GM12878 (cell line): Measurements from ENCODE around the gene KCNMB3. TPM values are rescaled to one million over a fixed set of nuclear protein-coding genes. Genes with fewer than 3 reads are reported as not detected.

ENCODE experiments used
- ATAC-seq: fragments of 200-7000 bp; cut with Tn5 transposase; 3 replicates; pipeline ENCODE4 v1.9.1; 2020; ENCODE audit warnings: mild to moderate bottlenecking, moderate library complexity
- BruUV-seq: library from RNA; stranded (reverse); fragments of 400-500 nt; replicated peaks from 2 replicates; lab custom pipeline; 2021; lab: Mats Ljungman, UMichigan
- CTCF ChIA-PET: fragments of 300-600 bp; sonication (Branson Sonifier 250); formaldehyde crosslinking; extraction: SDS; loops from one replicate; lab custom pipeline; 2021; ENCODE audit warnings: inconsistent platforms; lab: Yijun Ruan, JAX
- POLR2A ChIA-PET: fragments of 350-600 bp; formaldehyde crosslinking; extraction: SDS; loops from one replicate; lab custom pipeline; 2021; ENCODE audit warnings: inconsistent platforms; lab: Charles Lee
- RAD21 ChIA-PET: fragments of 300-600 bp; sonication (Branson Sonifier 250); formaldehyde crosslinking; loops from one replicate; lab custom pipeline; 2023; ENCODE audit warnings: antibody characterized with exemption; ENCODE audit not compliant: unreplicated experiment; lab: Charles Lee
- SMC1A ChIA-PET: fragments of 300-600 bp; sonication (Branson Sonifier 250); formaldehyde crosslinking; loops from one replicate; lab custom pipeline; 2023; ENCODE audit not compliant: unreplicated experiment, uncharacterized antibody; lab: Charles Lee
- DNase-seq: peaks from one replicate; pipeline ENCODE4 v3.0.0-alpha.2; 2011; ENCODE audit warnings: low read depth, low spot score
- FAIRE-seq: peaks from 3 replicates; lab custom pipeline; 2011; peaks lifted over from hg19 to GRCh38; lab: Jason Lieb, UNC
- H2AFZ ChIP-seq: 2 replicates; pipeline ENCODE4 v1.6.0; 2011; ENCODE audit warnings: low read depth, low read length, control low read depth; ENCODE audit not compliant: control insufficient read depth
- H3K27ac ChIP-seq: 2 replicates; pipeline ENCODE4 v1.5.1; 2011; ENCODE audit warnings: control low read depth; ENCODE audit not compliant: control insufficient read depth, insufficient read depth
- H3K27me3 ChIP-seq, 2 experiments: replicated peaks in 1 of 2; 2 replicates each; pipeline versions ENCODE4 v1.6.0 to v1.6.1; 2011; ENCODE audit warnings: low read length in 1 of 2; ENCODE audit not compliant: control insufficient read depth in 2 of 2, insufficient read depth in 2 of 2
- H3K36me3 ChIP-seq, 2 experiments: 2 replicates each; pipeline ENCODE4 v1.5.1; 2011; ENCODE audit warnings: low read length in 1 of 2; ENCODE audit not compliant: control insufficient read depth in 2 of 2, insufficient read depth in 2 of 2
- H3K4me1 ChIP-seq: 2 replicates; pipeline ENCODE4 v1.6.1; 2011; ENCODE audit warnings: mild to moderate bottlenecking, low read length, moderate library complexity, mixed read lengths; ENCODE audit not compliant: control insufficient read depth, insufficient read depth
- H3K4me2 ChIP-seq: 2 replicates; pipeline ENCODE4 v1.6.0; 2011; ENCODE audit warnings: control low read depth; ENCODE audit not compliant: control insufficient read depth, insufficient read depth
- H3K4me3 ChIP-seq: fragments of 200-600 bp; sonication (generic); 2 replicates; pipeline ENCODE4 v1.5.1; 2016
- H3K79me2 ChIP-seq: 2 replicates; pipeline ENCODE4 v1.6.0; 2011; ENCODE audit warnings: low read length; ENCODE audit not compliant: control insufficient read depth, insufficient read depth
- H3K9ac ChIP-seq: 2 replicates; pipeline ENCODE4 v1.8.0; 2011; ENCODE audit warnings: low read length, control low read depth, mixed read lengths; ENCODE audit not compliant: control insufficient read depth, insufficient read depth
- H3K9me3 ChIP-seq: replicated peaks from 3 replicates; pipeline ENCODE4 v1.5.1; 2011; ENCODE audit warnings: mild to moderate bottlenecking, low read length; ENCODE audit not compliant: control insufficient read depth, insufficient read depth
- H4K20me1 ChIP-seq: 2 replicates; pipeline ENCODE4 v1.6.0; 2011; ENCODE audit not compliant: control insufficient read depth, insufficient read depth
- ASH2L ChIP-seq: fragments of 300-600, 200-600 bp; sonication (generic); IDR thresholded peaks from 2 replicates; pipeline ENCODE4 v1.6.1; 2017; ENCODE audit warnings: low read depth, mild to moderate bottlenecking, borderline replicate concordance
- BCL3 ChIP-seq: IDR thresholded peaks from 2 replicates; pipeline ENCODE4 v1.6.1; 2011; ENCODE audit warnings: borderline replicate concordance, low read depth, mild to moderate bottlenecking, moderate library complexity, low read length; ENCODE audit not compliant: insufficient read depth, poor library complexity, severe bottlenecking
- CBX3 ChIP-seq: fragments of 200-600 bp; sonication (generic); IDR thresholded peaks from 2 replicates; pipeline ENCODE4 v1.6.1; 2016; ENCODE audit warnings: low read depth, borderline replicate concordance
- MEF2A ChIP-seq: IDR thresholded peaks from 2 replicates; pipeline ENCODE4 v1.6.1; 2011; ENCODE audit warnings: low read depth, mild to moderate bottlenecking, low read length, moderate library complexity; ENCODE audit not compliant: insufficient read depth
- RUNX3 ChIP-seq: IDR thresholded peaks from 2 replicates; pipeline ENCODE4 v1.6.1; 2012; ENCODE audit warnings: low read length, inconsistent platforms
- SMAD1 ChIP-seq: fragments of 450-650 bp; IDR thresholded peaks from 2 replicates; pipeline ENCODE4 v1.6.1; 2018; ENCODE audit warnings: mild to moderate bottlenecking, low read depth; ENCODE audit not compliant: partially characterized antibody
- SPI1 ChIP-seq: IDR thresholded peaks from 2 replicates; pipeline ENCODE4 v1.6.1; 2011; ENCODE audit warnings: low read depth, mild to moderate bottlenecking, low read length, moderate library complexity, borderline replicate concordance; ENCODE audit not compliant: insufficient read depth
- STAT3 ChIP-seq: IDR thresholded peaks from 2 replicates; pipeline ENCODE4 v1.6.1; 2011; ENCODE audit warnings: low read depth, low read length, improper control_type of control experiment
- WRNIP1 ChIP-seq: IDR thresholded peaks from 2 replicates; pipeline ENCODE4 v1.6.1; 2011; ENCODE audit warnings: low read depth, low read length, improper control_type of control experiment, borderline replicate concordance
- YBX1 ChIP-seq: fragments of 450-650 bp; IDR thresholded peaks from 2 replicates; pipeline ENCODE4 v1.6.1; 2016; ENCODE audit warnings: antibody characterized with exemption
- ZBTB4 ChIP-seq: fragments of 450-650 bp; formaldehyde crosslinking; IDR thresholded peaks from 2 replicates; pipeline ENCODE4 v1.4.0; 2022; ENCODE audit warnings: mild to moderate bottlenecking, moderate library complexity
- ZNF384 ChIP-seq: IDR thresholded peaks from 2 replicates; pipeline ENCODE4 v1.6.1; 2012; ENCODE audit warnings: low read depth, mild to moderate bottlenecking, low read length, improper control_type of control experiment, borderline replicate concordance
- WGBS: methylation state at CpG from one replicate; pipeline ENCODE4 v1.1.6; 2016; ENCODE audit warnings: low lambda C conversion rate; ENCODE audit not compliant: insufficient replicate concordance, insufficient coverage; ENCODE audit errors: missing lambda C conversion rate; 5-methylcytosine and 5-hydroxymethylcytosine counted together
- in situ Hi-C: fragments of 300-500 bp; cut with MboI; formaldehyde crosslinking; loops from 9 replicates; pipeline ENCODE4 v1.14.3; 2018; ENCODE audit warnings: mixed read lengths
- intact Hi-C: fragments of 100-400 bp; cut with micrococcal nuclease; formaldehyde crosslinking; loops from one replicate; pipeline ENCODE4 v1.14.2; 2022; ENCODE audit not compliant: unreplicated experiment
- polyA plus RNA-seq, 11 experiments: library from polyadenylated mRNA; depleted of rRNA in 4 of 11; unstranded in 6 of 11; stranded (reverse) in 5 of 11; fragments of >200 nt; fragmentation: Nextera tagmentation in 4 of 11; fragmentation: Illumina TruSeq in 1 of 11; extraction: Ambion mirVana in 4 of 11; extraction: Trizol in 1 of 11; gene quantifications; 1 replicate in 1 of 11; 2 replicates in 10 of 11; pipeline versions ENCODE4 v1.2.1 to v1.2.3, GENCODE V29; 2011 to 2016; ENCODE audit warnings: inconsistent platforms in 2 of 11, missing spikeins in 2 of 11, low read depth in 1 of 11
- total RNA-seq, 4 experiments: library from RNA; depleted of rRNA in 3 of 4; stranded (reverse); fragments of >200 nt in 3 of 4; fragmentation: Illumina TruSeq in 1 of 4; extraction: Trizol in 1 of 4; gene quantifications; 2 replicates each; pipeline versions ENCODE4 v1.2.1 to v1.2.3, GENCODE V29; 2013 to 2021

KCNMB3 gene
- total and polyA plus RNA-seq, 10 of the 15 experiments (the other 5 are each of a cell fraction or from before 2014, with no cell fraction given) = 0.20 to 4.6 (median 2.2) TPM

GRCh38 chr3:179224584-179224983 lies 26.3 kb downstream of the KCNMB3 start:
- H3K4me2 ChIP-seq = no peak overlapping the region
- H3K27me3 ChIP-seq = no peaks in the 10 kb centered on the region
- H3K9me3 ChIP-seq = no peaks in the 10 kb centered on the region
- peaks cover 0 to 2% of the 10 kb centered on the region in 2 experiments; a peak in 1 of 4 replicates for H3K36me3 ChIP-seq
- TF ChIP-seq ZNF384 (no peak), RUNX3 (peak; percentile 63; the same call in 1 of the 2 replicates)
- H3K9ac ChIP-seq = no peak overlapping the region
- H3K4me1 ChIP-seq = no peaks in the 10 kb centered on the region
- no peaks in the 10 kb centered on the region for H4K20me1 ChIP-seq
- H3K79me2 ChIP-seq = no peaks in the 10 kb centered on the region
- BruUV-seq = no TSS peak
- RAD21 ChIA-PET = no interaction called here
- no peak for FAIRE-seq
- DNase-seq = no peak
- H3K4me3 ChIP-seq = no peak overlapping the region
- intact Hi-C loops = loop anchor here (5.0 kb wide), 1 partner anchor 93 kb away; no protein-coding TSS in a partner anchor
- POLR2A ChIA-PET = no interaction called here
- ATAC-seq = no peak
- CTCF ChIA-PET = interaction anchor here (0.5 to 1.5 kb wide), 5 partner anchors 10 to 326 kb away, joined by 3 to 5 read pairs (median 3); no protein-coding TSS in a partner anchor
- H2AFZ ChIP-seq = no peak overlapping the region
- WGBS = 4% methylated on average over 1 of the region's 1 CpG
- SMC1A ChIA-PET = interaction anchor here (1.1 to 1.2 kb wide), 2 partner anchors 8 to 92 kb away, joined by 3 to 4 read pairs; no protein-coding TSS in a partner anchor
- H3K27ac ChIP-seq = no peak overlapping the region
- in situ Hi-C loops = no loop called here

- ChIA-PET CTCF (no interaction called here), RAD21 (interaction anchor here (1.3 kb wide), 1 partner anchor 10 kb away, joined by 5 read pairs; no protein-coding TSS in a partner anchor), POLR2A (interaction anchor here (1.0 kb wide), 1 partner anchor 14 kb away, joined by 3 read pairs; no protein-coding TSS in a partner anchor), SMC1A (interaction anchor here (1.1 kb wide), 1 partner anchor 9 kb away, joined by 4 read pairs; no protein-coding TSS in a partner anchor)
- no peak overlapping the region for H3K4me2 ChIP-seq
- DNase-seq (no peak), FAIRE-seq (no peak), ATAC-seq (peak; percentile 20; the same call in 1 of the 3 replicates)
- H3K27ac ChIP-seq = no peak overlapping the region
- no TSS peak for BruUV-seq
- 97% methylated on average over 2 of the region's 2 CpGs for WGBS
- H3K4me1 ChIP-seq = no peaks in the 10 kb centered on the region
- no peaks in the 10 kb centered on the region for H3K79me2 ChIP-seq
- H2AFZ ChIP-seq = no peak overlapping the region
- H3K9ac ChIP-seq = no peak overlapping the region
- intact Hi-C loops = loop anchor here (5.0 kb wide), 1 partner anchor 94 kb away; no protein-coding TSS in a partner anchor
- H3K4me3 ChIP-seq = no peak overlapping the region
- no peaks in the 10 kb centered on the region for H3K9me3 ChIP-seq
- H3K36me3 ChIP-seq = peaks cover 0 to 2% of the 10 kb centered on the region in 2 experiments; a peak in 1 of 4 replicates
- in situ Hi-C loops = no loop called here
- no peaks in the 10 kb centered on the region for H4K20me1 ChIP-seq
- H3K27me3 ChIP-seq = no peaks in the 10 kb centered on the region
- TF ChIP-seq SMAD1 (no peak), BCL3 (no peak), YBX1 (no peak), ASH2L (no peak), CBX3 (no peak), ZBTB4 (no peak), WRNIP1 (no peak), STAT3 (no peak), MEF2A (no peak), SPI1 (no peak)
Measured at GRCh38 chr3:179223548-179223947, 27.4 kb downstream of the KCNMB3 start.
